ENCODE results near the gene C11orf24.
"Not testable (repeated sequence)": the region's sequence is repeated elsewhere in the genome, so short reads cannot be mapped to it uniquely, and the experiment has no call there.

C11orf24 gene

GRCh38 chr11:68309621-68310185 lies 37.9 kb upstream of the C11orf24 start:
- H3K27me3 ChIP-seq (ENCODE audit: control insufficient read depth, insufficient read depth, low read length): peaks cover 9% of the 10 kb centered on the region; the same call in 1 of the 2 replicates
- no peak overlapping the region for H3K9ac ChIP-seq (ENCODE audit: low read length)
- H3K9me3 ChIP-seq (ENCODE audit: control insufficient read depth, insufficient read depth, low read depth, low read length): peaks cover 7% of the 10 kb centered on the region
- no peak overlapping the region for H3K27ac ChIP-seq (ENCODE audit: low read depth, low read length)
- no peaks in the 10 kb centered on the region for H3K36me3 ChIP-seq (ENCODE audit: control insufficient read depth, insufficient read depth, low read length)
- H3K4me1 ChIP-seq (ENCODE audit: control insufficient read depth, insufficient read depth, low read length): peaks cover 18% of the 10 kb centered on the region
- H3K4me3 ChIP-seq (ENCODE audit: low read depth, low read length): no peak overlapping the region

GRCh38 chr11:68308068-68308467 lies 36.3 kb upstream of the C11orf24 start:
- Histone ChIP-seq H3K4me3 (ENCODE audit: low read depth, low read length) (no peak overlapping the region), H3K27me3 (ENCODE audit: control insufficient read depth, insufficient read depth, low read length) (peaks cover 5% of the 10 kb centered on the region; the same call in 1 of the 2 replicates), H3K36me3 (ENCODE audit: control insufficient read depth, insufficient read depth, low read length) (no peaks in the 10 kb centered on the region), H3K27ac (ENCODE audit: low read depth, low read length) (no peak overlapping the region), H3K9me3 (ENCODE audit: control insufficient read depth, insufficient read depth, low read depth, low read length) (peaks cover 23% of the 10 kb centered on the region), H3K4me1 (ENCODE audit: control insufficient read depth, insufficient read depth, low read length) (peaks cover 2% of the 10 kb centered on the region; the same call in 1 of the 2 replicates), H3K9ac (ENCODE audit: low read length) (no peak overlapping the region)

- Histone ChIP-seq H3K4me1 (ENCODE audit: control insufficient read depth, insufficient read depth, low read length) (no peaks in the 10 kb centered on the region; the same call in 1 of the 2 replicates), H3K9me3 (ENCODE audit: control insufficient read depth, insufficient read depth, low read depth, low read length) (peaks cover 23% of the 10 kb centered on the region), H3K9ac (ENCODE audit: low read length) (no peak overlapping the region), H3K27me3 (ENCODE audit: control insufficient read depth, insufficient read depth, low read length) (0 out of 2 replicates have a peak, but pooled peaks cover under 1% of the 10 kb centered on the region), H3K4me3 (ENCODE audit: low read depth, low read length) (no peak overlapping the region), H3K36me3 (ENCODE audit: control insufficient read depth, insufficient read depth, low read length) (no peaks in the 10 kb centered on the region), H3K27ac (ENCODE audit: low read depth, low read length) (no peak overlapping the region)
Observed at GRCh38 chr11:68306636-68307035, 34.9 kb upstream of the C11orf24 start.

GRCh38 chr11:68303982-68304780 lies 32.4 kb upstream of the C11orf24 start:
- Histone ChIP-seq H3K4me1 (ENCODE audit: control insufficient read depth, insufficient read depth, low read length) (no peaks in the 10 kb centered on the region), H3K4me3 (ENCODE audit: low read depth, low read length) (no peak overlapping the region), H3K27me3 (ENCODE audit: control insufficient read depth, insufficient read depth, low read length) (no peaks in the 10 kb centered on the region), H3K27ac (ENCODE audit: low read depth, low read length) (no peak overlapping the region), H3K9ac (ENCODE audit: low read length) (no peak overlapping the region), H3K36me3 (ENCODE audit: control insufficient read depth, insufficient read depth, low read length) (no peaks in the 10 kb centered on the region), H3K9me3 (ENCODE audit: control insufficient read depth, insufficient read depth, low read depth, low read length) (peaks cover 23% of the 10 kb centered on the region)

- no peaks in the 10 kb centered on the region for H3K27me3 ChIP-seq (ENCODE audit: control insufficient read depth, insufficient read depth, low read length)
- no peaks in the 10 kb centered on the region; the same call in 1 of the 2 replicates for H3K4me1 ChIP-seq (ENCODE audit: control insufficient read depth, insufficient read depth, low read length)
- no peaks in the 10 kb centered on the region for H3K36me3 ChIP-seq (ENCODE audit: control insufficient read depth, insufficient read depth, low read length)
- no peak overlapping the region for H3K27ac ChIP-seq (ENCODE audit: low read depth, low read length)
- no peak overlapping the region for H3K9ac ChIP-seq (ENCODE audit: low read length)
- H3K4me3 ChIP-seq (ENCODE audit: low read depth, low read length): no peak overlapping the region
- H3K9me3 ChIP-seq (ENCODE audit: control insufficient read depth, insufficient read depth, low read depth, low read length): peaks cover 23% of the 10 kb centered on the region
Observed at GRCh38 chr11:68303083-68303482, 31.3 kb upstream of the C11orf24 start.

GRCh38 chr11:68302670-68303069 lies 30.9 kb upstream of the C11orf24 start:
- H3K9ac ChIP-seq (ENCODE audit: low read length): no peak overlapping the region
- no peaks in the 10 kb centered on the region; the same call in 1 of the 2 replicates for H3K4me1 ChIP-seq (ENCODE audit: control insufficient read depth, insufficient read depth, low read length)
- H3K27ac ChIP-seq (ENCODE audit: low read depth, low read length): no peak overlapping the region
- H3K27me3 ChIP-seq (ENCODE audit: control insufficient read depth, insufficient read depth, low read length): no peaks in the 10 kb centered on the region
- H3K4me3 ChIP-seq (ENCODE audit: low read depth, low read length): no peak overlapping the region
- H3K9me3 ChIP-seq (ENCODE audit: control insufficient read depth, insufficient read depth, low read depth, low read length): peaks cover 23% of the 10 kb centered on the region
- no peaks in the 10 kb centered on the region for H3K36me3 ChIP-seq (ENCODE audit: control insufficient read depth, insufficient read depth, low read length)

GRCh38 chr11:68302256-68302655 lies 30.5 kb upstream of the C11orf24 start:
- no peak overlapping the region for H3K27ac ChIP-seq (ENCODE audit: low read depth, low read length)
- no peaks in the 10 kb centered on the region for H3K36me3 ChIP-seq (ENCODE audit: control insufficient read depth, insufficient read depth, low read length)
- no peak overlapping the region for H3K4me3 ChIP-seq (ENCODE audit: low read depth, low read length)
- no peak overlapping the region for H3K9ac ChIP-seq (ENCODE audit: low read length)
- no peaks in the 10 kb centered on the region; the same call in 1 of the 2 replicates for H3K4me1 ChIP-seq (ENCODE audit: control insufficient read depth, insufficient read depth, low read length)
- H3K27me3 ChIP-seq (ENCODE audit: control insufficient read depth, insufficient read depth, low read length): no peaks in the 10 kb centered on the region
- H3K9me3 ChIP-seq (ENCODE audit: control insufficient read depth, insufficient read depth, low read depth, low read length): peaks cover 23% of the 10 kb centered on the region

GRCh38 chr11:68300076-68300830 lies 28.5 kb upstream of the C11orf24 start:
- H3K9me3 ChIP-seq (ENCODE audit: control insufficient read depth, insufficient read depth, low read depth, low read length): peaks cover 22% of the 10 kb centered on the region
- no peak overlapping the region for H3K27ac ChIP-seq (ENCODE audit: low read depth, low read length)
- no peaks in the 10 kb centered on the region for H3K27me3 ChIP-seq (ENCODE audit: control insufficient read depth, insufficient read depth, low read length)
- no peaks in the 10 kb centered on the region for H3K36me3 ChIP-seq (ENCODE audit: control insufficient read depth, insufficient read depth, low read length)
- H3K4me3 ChIP-seq (ENCODE audit: low read depth, low read length): no peak overlapping the region
- no peaks in the 10 kb centered on the region; the same call in 1 of the 2 replicates for H3K4me1 ChIP-seq (ENCODE audit: control insufficient read depth, insufficient read depth, low read length)
- H3K9ac ChIP-seq (ENCODE audit: low read length): no peak overlapping the region

- H3K9ac ChIP-seq (ENCODE audit: low read length); H3K4me3 ChIP-seq (ENCODE audit: low read depth, low read length); H3K27ac ChIP-seq (ENCODE audit: low read depth, low read length); H3K36me3 ChIP-seq (ENCODE audit: control insufficient read depth, insufficient read depth, low read length); H3K27me3 ChIP-seq (ENCODE audit: control insufficient read depth, insufficient read depth, low read length); H3K4me1 ChIP-seq (ENCODE audit: control insufficient read depth, insufficient read depth, low read length): not testable (repeated sequence)
- H3K9me3 ChIP-seq (ENCODE audit: control insufficient read depth, insufficient read depth, low read depth, low read length): peaks cover 15% of the 10 kb centered on the region
Observed at GRCh38 chr11:68299517-68299879, 27.7 kb upstream of the C11orf24 start.

GRCh38 chr11:68298659-68299516 lies 27.1 kb upstream of the C11orf24 start:
- H3K27me3 ChIP-seq (ENCODE audit: control insufficient read depth, insufficient read depth, low read length): no peaks in the 10 kb centered on the region
- no peak overlapping the region for H3K9ac ChIP-seq (ENCODE audit: low read length)
- H3K4me1 ChIP-seq (ENCODE audit: control insufficient read depth, insufficient read depth, low read length): no peaks in the 10 kb centered on the region; the same call in 1 of the 2 replicates
- H3K4me3 ChIP-seq (ENCODE audit: low read depth, low read length): no peak overlapping the region
- H3K27ac ChIP-seq (ENCODE audit: low read depth, low read length): no peak overlapping the region
- H3K9me3 ChIP-seq (ENCODE audit: control insufficient read depth, insufficient read depth, low read depth, low read length): peaks cover 9% of the 10 kb centered on the region
- no peaks in the 10 kb centered on the region for H3K36me3 ChIP-seq (ENCODE audit: control insufficient read depth, insufficient read depth, low read length)

All from HUES6 (cell line).